Measurements from ENCODE around the gene TAMALIN. TPM values are rescaled to one million over a fixed set of nuclear protein-coding genes. Genes with fewer than 3 reads are reported as not detected.

TAMALIN gene
- total and polyA plus RNA-seq, 2 experiments from 2014 or later: 8.0 to 9.9 TPM

GRCh38 chr12:52018433-52019112, 11.8 kb downstream of the TAMALIN start:
- Histone ChIP-seq H3K79me2 (no peaks in the 10 kb centered on the region), H3K4me3 (no peak overlapping the region), H4K20me1 (ENCODE audit: insufficient read depth, poor library complexity, severe bottlenecking) (no peaks in the 10 kb centered on the region), H3K27ac (no peak overlapping the region), H3K4me1 (ENCODE audit: insufficient read depth) (peaks cover 4% of the 10 kb centered on the region), H3K4me2 (no peak overlapping the region), H3K36me3 (replicated peaks; ENCODE audit: insufficient read depth, low read depth) (no peaks in the 10 kb centered on the region), H3K9me2 (replicated peaks; ENCODE audit: insufficient read depth) (no peaks in the 10 kb centered on the region), H3K9me3 (ENCODE audit: low read depth) (no peaks in the 10 kb centered on the region), H3K27me3 (peaks cover 18% of the 10 kb centered on the region), H2AFZ (no peak overlapping the region)
- WGBS (ENCODE audit: low lambda C conversion rate, missing lambda C conversion rate): 77% methylated on average over 4 of the region's 4 CpGs
- DNase-seq (ENCODE audit: low spot score): no peak
- TF ChIP-seq CTCF (IDR thresholded peaks at IDR 0.05; ENCODE audit: poor library complexity) (no peak), EZH2 (IDR thresholded peaks at IDR 0.05; ENCODE audit: borderline replicate concordance) (no peak), EZH2phosphoT487 (IDR thresholded peaks at IDR 0.05; ENCODE audit: low read depth, severe bottlenecking, unreplicated experiment) (no peak)

- no peak overlapping the region for H3K27ac ChIP-seq
- H3K4me3 ChIP-seq: no peak overlapping the region
- no peak for DNase-seq (ENCODE audit: low spot score)
- TF ChIP-seq EZH2phosphoT487 (IDR thresholded peaks at IDR 0.05; ENCODE audit: low read depth, severe bottlenecking, unreplicated experiment): no peak
- TF ChIP-seq CTCF (IDR thresholded peaks at IDR 0.05; ENCODE audit: poor library complexity): no peak
- no peak for TF ChIP-seq EZH2 (IDR thresholded peaks at IDR 0.05; ENCODE audit: borderline replicate concordance)
- no peaks in the 10 kb centered on the region for H3K9me2 ChIP-seq (replicated peaks; ENCODE audit: insufficient read depth)
- no peaks in the 10 kb centered on the region for H4K20me1 ChIP-seq (ENCODE audit: insufficient read depth, poor library complexity, severe bottlenecking)
- no peaks in the 10 kb centered on the region for H3K79me2 ChIP-seq
- peaks cover 4% of the 10 kb centered on the region for H3K4me1 ChIP-seq (ENCODE audit: insufficient read depth)
- no peak overlapping the region for H2AFZ ChIP-seq
- H3K27me3 ChIP-seq: peaks cover 15% of the 10 kb centered on the region
- 65% methylated on average over 11 of the region's 13 CpGs for WGBS (ENCODE audit: low lambda C conversion rate, missing lambda C conversion rate)
- H3K36me3 ChIP-seq (replicated peaks; ENCODE audit: insufficient read depth, low read depth): no peaks in the 10 kb centered on the region
- no peaks in the 10 kb centered on the region for H3K9me3 ChIP-seq (ENCODE audit: low read depth)
- no peak overlapping the region for H3K4me2 ChIP-seq
Observed at GRCh38 chr12:52019113-52019770, 12.5 kb downstream of the TAMALIN start.

- no peaks in the 10 kb centered on the region for H4K20me1 ChIP-seq (ENCODE audit: insufficient read depth, poor library complexity, severe bottlenecking)
- peak; percentile 80 for DNase-seq (ENCODE audit: low spot score)
- H3K4me1 ChIP-seq (ENCODE audit: insufficient read depth): peaks cover 4% of the 10 kb centered on the region
- no peaks in the 10 kb centered on the region for H3K36me3 ChIP-seq (replicated peaks; ENCODE audit: insufficient read depth, low read depth)
- no peak overlapping the region for H3K4me3 ChIP-seq
- H3K9me3 ChIP-seq (ENCODE audit: low read depth): no peaks in the 10 kb centered on the region
- H3K27me3 ChIP-seq: peaks cover 8% of the 10 kb centered on the region
- peak; percentile 67 for TF ChIP-seq CTCF (IDR thresholded peaks at IDR 0.05; ENCODE audit: poor library complexity)
- TF ChIP-seq EZH2phosphoT487 (IDR thresholded peaks at IDR 0.05; ENCODE audit: low read depth, severe bottlenecking, unreplicated experiment): no peak
- H3K27ac ChIP-seq: no peak overlapping the region
- H2AFZ ChIP-seq: no peak overlapping the region
- H3K4me2 ChIP-seq: peak overlapping the region; percentile 45
- H3K9me2 ChIP-seq (replicated peaks; ENCODE audit: insufficient read depth): no peaks in the 10 kb centered on the region
- no peaks in the 10 kb centered on the region for H3K79me2 ChIP-seq
- 39% methylated on average over 9 of the region's 9 CpGs for WGBS (ENCODE audit: low lambda C conversion rate, missing lambda C conversion rate)
Observed at GRCh38 chr12:52020539-52021336, 14.0 kb downstream of the TAMALIN start.
